IMR-90 (cell line): ENCODE results near the gene SLC7A4. TPM values are rescaled to one million over a fixed set of nuclear protein-coding genes. Genes with fewer than 3 reads are reported as not detected.

Experiments
- ATAC-seq: fragments of 200-7000 bp; cut with Tn5 transposase; 2 replicates; pipeline ENCODE4 v1.9.1; 2020; ENCODE audit warnings: low read depth, mild to moderate bottlenecking, moderate library complexity
- BruUV-seq: library from RNA; stranded (reverse); fragments of 400-500 nt; replicated peaks from 2 replicates; lab custom pipeline; 2021; lab: Mats Ljungman, UMichigan
- CTCF ChIA-PET: fragments of 300-600 bp; formaldehyde crosslinking; extraction: SDS; loops from one replicate; lab custom pipeline; 2021; ENCODE audit warnings: antibody characterized with exemption; lab: Yijun Ruan, JAX
- POLR2A ChIA-PET: fragments of 300-600 bp; sonication (Branson Sonifier 250); formaldehyde crosslinking; loops from one replicate; lab custom pipeline; 2022; ENCODE audit warnings: antibody characterized with exemption; ENCODE audit not compliant: unreplicated experiment; lab: Charles Lee
- DNase-seq: peaks from one replicate; pipeline ENCODE4 v3.0.0; 2013
- H2AFZ ChIP-seq: replicated peaks from 2 replicates; pipeline ENCODE3; 2013; ENCODE audit warnings: low read length, mild to moderate bottlenecking; ENCODE audit not compliant: poor library complexity
- H2AK5ac ChIP-seq: 2 replicates; pipeline ENCODE4 v1.6.1; 2013; ENCODE audit warnings: low read depth, low read length, inconsistent platforms
- H2AK9ac ChIP-seq: replicated peaks from 2 replicates; pipeline ENCODE3; 2013; ENCODE audit warnings: mild to moderate bottlenecking, low read depth, low read length, moderate library complexity; ENCODE audit not compliant: poor library complexity
- H2BK120ac ChIP-seq: 2 replicates; pipeline ENCODE4 v1.6.1; 2013; ENCODE audit warnings: low read depth, low read length, inconsistent platforms
- H2BK15ac ChIP-seq: 3 replicates; pipeline ENCODE4 v1.6.1; 2013; ENCODE audit warnings: low read depth, low read length, inconsistent platforms
- H2BK20ac ChIP-seq: 2 replicates; pipeline ENCODE4 v1.6.1; 2013; ENCODE audit warnings: low read depth, mild to moderate bottlenecking, inconsistent platforms, low read length, moderate library complexity
- H2BK5ac ChIP-seq: 2 replicates; pipeline ENCODE4 v1.6.1; 2013; ENCODE audit warnings: mild to moderate bottlenecking, low read depth, low read length, inconsistent platforms; ENCODE audit not compliant: poor library complexity, severe bottlenecking
- H3K14ac ChIP-seq: replicated peaks from 2 replicates; pipeline ENCODE4 v1.6.1; 2013; ENCODE audit warnings: low read depth, low read length, inconsistent platforms
- H3K18ac ChIP-seq: 2 replicates; pipeline ENCODE4 v1.6.1; 2013; ENCODE audit warnings: low read depth, low read length, control low read depth
- H3K23ac ChIP-seq: 2 replicates; pipeline ENCODE4 v1.6.1; 2013; ENCODE audit warnings: low read depth, low read length, inconsistent platforms
- H3K27ac ChIP-seq: 2 replicates; pipeline ENCODE4 v1.5.1; 2013; ENCODE audit warnings: mild to moderate bottlenecking, control low read depth, low read length; ENCODE audit not compliant: insufficient read depth
- H3K27me3 ChIP-seq: 2 replicates; pipeline ENCODE4 v1.6.1; 2013; ENCODE audit warnings: low read length; ENCODE audit not compliant: control insufficient read depth, insufficient read depth
- H3K36me3 ChIP-seq: 2 replicates; pipeline ENCODE4 v1.6.1; 2013; ENCODE audit warnings: low read length, mixed read lengths; ENCODE audit not compliant: control insufficient read depth, insufficient read depth
- H3K4ac ChIP-seq: 2 replicates; pipeline ENCODE4 v1.6.1; 2013; ENCODE audit warnings: low read depth, low read length, inconsistent platforms
- H3K4me1 ChIP-seq: 2 replicates; pipeline ENCODE4 v1.6.1; 2013; ENCODE audit warnings: low read length, mixed read lengths; ENCODE audit not compliant: control insufficient read depth, insufficient read depth
- H3K4me2 ChIP-seq: 2 replicates; pipeline ENCODE4 v1.6.1; 2013; ENCODE audit warnings: low read depth, mild to moderate bottlenecking, control low read depth, low read length, moderate library complexity
- H3K4me3 ChIP-seq: 2 replicates; pipeline ENCODE4 v1.5.1; 2013; ENCODE audit warnings: low read depth, mild to moderate bottlenecking, control low read depth, low read length, moderate library complexity; ENCODE audit not compliant: insufficient read depth
- H3K56ac ChIP-seq: 2 replicates; pipeline ENCODE4 v1.6.1; 2013; ENCODE audit warnings: low read length, inconsistent platforms; ENCODE audit not compliant: insufficient read depth; ENCODE audit errors: extremely low read depth
- H3K79me1 ChIP-seq, 2 experiments: 2 replicates each; pipeline ENCODE4 v1.6.1; 2013; ENCODE audit warnings: low read length in 2 of 2, inconsistent platforms in 1 of 2, low read depth in 1 of 2
- H3K9ac ChIP-seq: 2 replicates; pipeline ENCODE4 v1.6.1; 2013; ENCODE audit warnings: low read depth, low read length, control low read depth
- H3K9me1 ChIP-seq: 2 replicates; pipeline ENCODE4 v1.6.1; 2013; ENCODE audit warnings: low read length, inconsistent platforms; ENCODE audit not compliant: insufficient read depth
- H3K9me3 ChIP-seq: 2 replicates; pipeline ENCODE4 v1.6.1; 2013; ENCODE audit warnings: low read length; ENCODE audit not compliant: control insufficient read depth, insufficient read depth
- H4K20me1 ChIP-seq: 2 replicates; pipeline ENCODE4 v1.6.1; 2013; ENCODE audit warnings: low read length, inconsistent platforms; ENCODE audit not compliant: insufficient read depth
- H4K5ac ChIP-seq: 2 replicates; pipeline ENCODE4 v1.6.1; 2013; ENCODE audit warnings: mild to moderate bottlenecking, low read depth, low read length, control low read depth
- H4K8ac ChIP-seq, 2 experiments: 2 replicates each; pipeline ENCODE4 v1.6.1; 2013; ENCODE audit warnings: low read depth in 2 of 2, low read length in 2 of 2, control low read depth in 1 of 2, inconsistent platforms in 1 of 2
- H4K91ac ChIP-seq: 2 replicates; pipeline ENCODE4 v1.6.1; 2013; ENCODE audit warnings: low read depth, low read length, inconsistent platforms; ENCODE audit not compliant: insufficient read depth
- BHLHE40 ChIP-seq: fragments of 150-350 bp; IDR thresholded peaks from 2 replicates; pipeline ENCODE4 v1.6.1; 2016; ENCODE audit warnings: mild to moderate bottlenecking, low read depth, low read length
- CHD1 ChIP-seq: IDR thresholded peaks from 2 replicates; pipeline ENCODE4 v1.6.1; 2012; ENCODE audit warnings: low read depth, low read length, improper control_type of control experiment
- MAFK ChIP-seq: IDR thresholded peaks from 2 replicates; pipeline ENCODE4 v1.6.1; 2012; ENCODE audit warnings: low read depth, low read length, improper control_type of control experiment
- MAZ ChIP-seq: IDR thresholded peaks from 2 replicates; pipeline ENCODE4 v1.6.1; 2012; ENCODE audit warnings: low read depth, mild to moderate bottlenecking, low read length, improper control_type of control experiment, moderate library complexity, borderline replicate concordance
- POLR2A ChIP-seq: IDR thresholded peaks from 2 replicates; pipeline ENCODE4 v1.6.1; 2012; ENCODE audit warnings: mild to moderate bottlenecking, low read depth, low read length
- RAD21 ChIP-seq: IDR thresholded peaks from 2 replicates; pipeline ENCODE4 v1.6.1; 2012; ENCODE audit warnings: low read length, improper control_type of control experiment
- RCOR1 ChIP-seq: IDR thresholded peaks from 2 replicates; pipeline ENCODE4 v1.6.1; 2012; ENCODE audit warnings: mild to moderate bottlenecking, low read length, improper control_type of control experiment; ENCODE audit not compliant: insufficient replicate concordance
- RFX5 ChIP-seq: IDR thresholded peaks from 2 replicates; pipeline ENCODE4 v1.8.0; 2012; ENCODE audit warnings: low read depth, mild to moderate bottlenecking, low read length, moderate library complexity
- USF2 ChIP-seq: fragments of 150-350 bp; IDR thresholded peaks from 2 replicates; pipeline ENCODE4 v1.6.1; 2017; ENCODE audit warnings: mild to moderate bottlenecking, antibody characterized with exemption, low read length, low read depth
- WGBS, 2 experiments: methylation state at CpG; one replicate each; pipeline versions ENCODE4 v1.1.5 to v1.1.7; 2013; ENCODE audit warnings: missing lambda C conversion rate in 2 of 2; ENCODE audit not compliant: insufficient read length in 1 of 2; ENCODE audit errors: extremely low coverage in 2 of 2; 5-methylcytosine and 5-hydroxymethylcytosine counted together
- dilution Hi-C: fragments of 300-500 bp; cut with HindIII; formaldehyde crosslinking; loops from one replicate; pipeline ENCODE4 v1.14.3; 2018; ENCODE audit warnings: low sequenced_read_pairs; ENCODE audit not compliant: unreplicated experiment
- in situ Hi-C: fragments of 300-500 bp; cut with MboI; formaldehyde crosslinking; loops from 3 replicates; pipeline ENCODE4 v1.14.3; 2019; ENCODE audit warnings: low sequenced_read_pairs, inconsistent platforms, mixed read lengths
- intact Hi-C: fragments of 100-400 bp; cut with micrococcal nuclease; formaldehyde crosslinking; loops from 2 replicates; pipeline ENCODE4 v1.10.0; 2022
- polyA plus RNA-seq, 3 experiments: library from polyadenylated mRNA; depleted of rRNA; stranded (reverse); fragments of >200 nt; gene quantifications; 2 replicates each; pipeline ENCODE4 v1.2.3, GENCODE V29; 2012; ENCODE audit warnings: low replicate concordance in 1 of 3
- total RNA-seq: library from RNA; depleted of rRNA; stranded (reverse); fragments of >200 nt; gene quantifications from 2 replicates; pipeline ENCODE4 v1.2.3, GENCODE V29; 2012

SLC7A4 gene
- total and polyA plus RNA-seq, 2 of the 4 experiments (the other 2 are of a cell fraction) = 0.03 TPM; not detected in 1

GRCh38 chr22:21034989-21035388, 2.6 kb upstream of the SLC7A4 start:
- H2AFZ ChIP-seq = no peak overlapping the region
- TF ChIP-seq POLR2A (no peak), RCOR1 (no peak), CHD1 (no peak), MAZ (no peak), RFX5 (no peak), RAD21 (no peak), BHLHE40 (no peak), MAFK (no peak), USF2 (no peak)
- intact Hi-C loops = no loop called here

More at GRCh38 chr22:21034989-21035388, 2.6 kb upstream of the SLC7A4 start:
- in situ Hi-C loops = no loop called here
- H3K4me2 ChIP-seq = no peak overlapping the region
- H2BK15ac ChIP-seq = no peak overlapping the region
- H3K9ac ChIP-seq = no peak overlapping the region
- H3K56ac ChIP-seq = no peak overlapping the region
- H2AK5ac ChIP-seq = no peak overlapping the region
- H3K18ac ChIP-seq = no peak overlapping the region
- H3K36me3 ChIP-seq = no peaks in the 10 kb centered on the region
- H4K91ac ChIP-seq = no peak overlapping the region
- H3K9me3 ChIP-seq = no peaks in the 10 kb centered on the region
- H3K4me3 ChIP-seq = no peak overlapping the region
- H4K5ac ChIP-seq = no peak overlapping the region
- H3K23ac ChIP-seq = no peak overlapping the region
- dilution Hi-C loops = no loop called here
- H3K27ac ChIP-seq = no peak overlapping the region
- H4K8ac ChIP-seq = no peak overlapping the region
- no peaks in the 10 kb centered on the region for H4K20me1 ChIP-seq
- H2BK120ac ChIP-seq = no peak overlapping the region
- no peak overlapping the region for H3K4ac ChIP-seq
- H3K9me1 ChIP-seq = no peaks in the 10 kb centered on the region
- H2BK5ac ChIP-seq = no peak overlapping the region
- no TSS peak for BruUV-seq
- no peak overlapping the region for H3K14ac ChIP-seq
- H3K27me3 ChIP-seq = peaks cover 30% of the 10 kb centered on the region
- DNase-seq (no peak), ATAC-seq (no peak)
- CTCF ChIA-PET = no interaction called here
- no peak overlapping the region for H2BK20ac ChIP-seq
- POLR2A ChIA-PET = no interaction called here
- H3K79me1 ChIP-seq = no peaks in the 10 kb centered on the region
- peaks cover 5% of the 10 kb centered on the region; the same call in 1 of the 2 replicates for H3K4me1 ChIP-seq
- H2AK9ac ChIP-seq = no peak overlapping the region
- no CpG with 5 or more reads among the region's 3 CpGs for WGBS, 2 experiments
